ENCODE measurements around the gene UQCRC1.

The UQCRC1 gene

GRCh38 chr3:48609088-48610005 is at the start of gene UQCRC1:
Gene UQCRC1, minus strand, starts transcription at chr3:48609646. Its CDS starts 26 bp downstream, at chr3:48609620.
- peak; percentile 90 for DNase-seq (ENCODE audit: low spot score)

GRCh38 chr3:48656841-48657281 is 47.4 kb upstream of the UQCRC1 start:
- no peak for DNase-seq (ENCODE audit: low spot score)

GRCh38 chr3:48656061-48656840 is 46.8 kb upstream of the UQCRC1 start:
- peak; percentile 36 for DNase-seq (ENCODE audit: low spot score)

GRCh38 chr3:48655606-48656005 is 46.2 kb upstream of the UQCRC1 start:
- DNase-seq (ENCODE audit: low spot score), result no peak

GRCh38 chr3:48655063-48655462 is 45.6 kb upstream of the UQCRC1 start:
- DNase-seq (ENCODE audit: low spot score), result no peak

- DNase-seq (ENCODE audit: low spot score), result no peak
Measured at GRCh38 chr3:48652923-48653715, 43.7 kb upstream of the UQCRC1 start.

GRCh38 chr3:48651771-48652170 is 42.3 kb upstream of the UQCRC1 start:
- no peak for DNase-seq (ENCODE audit: low spot score)

GRCh38 chr3:48650723-48651122 is 41.3 kb upstream of the UQCRC1 start:
- no peak for DNase-seq (ENCODE audit: low spot score)

- DNase-seq (ENCODE audit: low spot score), result no peak
Measured at GRCh38 chr3:48648188-48648850, 38.9 kb upstream of the UQCRC1 start.

- no peak for DNase-seq (ENCODE audit: low spot score)
Measured at GRCh38 chr3:48647714-48648113, 38.3 kb upstream of the UQCRC1 start.

- no peak for DNase-seq (ENCODE audit: low spot score)
Measured at GRCh38 chr3:48644898-48645760, 35.7 kb upstream of the UQCRC1 start.

GRCh38 chr3:48642605-48643004 is 33.2 kb upstream of the UQCRC1 start:
- no peak for DNase-seq (ENCODE audit: low spot score)

GRCh38 chr3:48641396-48641795 is 31.9 kb upstream of the UQCRC1 start:
- DNase-seq (ENCODE audit: low spot score), result no peak

- no peak for DNase-seq (ENCODE audit: low spot score)
Measured at GRCh38 chr3:48639944-48640606, 30.6 kb upstream of the UQCRC1 start.

GRCh38 chr3:48637305-48637704 is 27.9 kb upstream of the UQCRC1 start:
- DNase-seq (ENCODE audit: low spot score), result no peak

- no peak for DNase-seq (ENCODE audit: low spot score)
Measured at GRCh38 chr3:48636149-48636655, 26.8 kb upstream of the UQCRC1 start.

- peak; percentile 95 for DNase-seq (ENCODE audit: low spot score)
Measured at GRCh38 chr3:48635222-48636021, 26.0 kb upstream of the UQCRC1 start, which contains the start of gene SLC26A6. Gene SLC26A6, minus strand, starts transcription at chr3:48635461. Its CDS starts 68 bp downstream, at chr3:48635393.

GRCh38 chr3:48634661-48635221 is 25.3 kb upstream of the UQCRC1 start:
- peak; percentile 21 for DNase-seq (ENCODE audit: low spot score)
